Gastrocnemius medialis (tissue), 4 donors: ENCODE results near the gene KPNB1. TPM values are rescaled to one million over a fixed set of nuclear protein-coding genes. Genes with fewer than 3 reads are reported as not detected.

Experiments
- ATAC-seq, 2 donors: fragments of 150-250 bp; one replicate each; pipeline ENCODE4 v1.9.1; 2016
- DNase-seq, 2 donors: peaks; one replicate each; pipeline ENCODE4 v3.0.0-alpha.2; 2019
- H3K27ac ChIP-seq, 4 donors: fragments of 200-600 bp; sonication (generic); 1 replicate in 1 of 4; 2 replicates in 3 of 4; pipeline ENCODE4 v1.5.1; 2016 to 2018; ENCODE audit warnings: mild to moderate bottlenecking in 2 of 4, moderate library complexity in 1 of 4
- H3K27me3 ChIP-seq, 3 donors: fragments of 200-600 bp; sonication (generic) in 2 of 3; 1 replicate in 1 of 3; 2 replicates in 2 of 3; pipeline versions ENCODE4 v1.5.1 to v1.6.0; 2016 to 2019; ENCODE audit warnings: mild to moderate bottlenecking in 1 of 3, moderate library complexity in 1 of 3
- H3K36me3 ChIP-seq, 2 donors: fragments of 200-600 bp; sonication (generic) in 1 of 2; one replicate each; pipeline ENCODE4 v1.5.1; 2017 to 2018
- H3K4me1 ChIP-seq, 2 donors: fragments of 200-600 bp; sonication (generic) in 1 of 2; one replicate each; pipeline ENCODE4 v1.5.1; 2016 to 2017; ENCODE audit warnings: mild to moderate bottlenecking in 2 of 2
- H3K4me3 ChIP-seq, 4 donors: fragments of 200-600 bp; sonication (generic) in 3 of 4; 1 replicate in 1 of 4; 2 replicates in 3 of 4; pipeline ENCODE4 v1.5.1; 2016 to 2019; ENCODE audit warnings: mild to moderate bottlenecking in 2 of 4
- H3K9me3 ChIP-seq, 3 donors: fragments of 200-600 bp; sonication (generic) in 2 of 3; 1 replicate in 1 of 3; 2 replicates in 2 of 3; pipeline ENCODE4 v1.5.1; 2016 to 2019
- POLR2A ChIP-seq, 2 donors: fragments of 450-650 bp; IDR thresholded peaks; one replicate each; pipeline ENCODE4 v1.6.1; 2017; ENCODE audit warnings: antibody characterized with exemption in 2 of 2, mild to moderate bottlenecking in 2 of 2, moderate library complexity in 2 of 2
- in situ Hi-C, 4 donors: fragments of 200-750 bp; cut with MboI; loops; one replicate each; pipeline versions ENCODE4 v1.15.0 to v1.8.0; 2017; ENCODE audit warnings: low sequenced_read_pairs in 4 of 4
- intact Hi-C: fragments of 100-400 bp; cut with DNase I; formaldehyde crosslinking; loops from one replicate; pipeline ENCODE4 v1.15.1; 2023; ENCODE audit warnings: low total_unique reads
- total RNA-seq, 4 donors: library from RNA; depleted of rRNA; stranded (reverse); fragments of >200 nt; gene quantifications; one replicate each; pipeline versions ENCODE4 v1.1.0 to v1.2.3, GENCODE V29; 2016
- TF ChIP-seq, protein P1 (sequence below), 5 experiments: fragments of 450-650 bp in 3 of 5; fragments of 200-600 bp in 2 of 5; sonication (generic) in 2 of 5; IDR thresholded peaks in 4 of 5; conservative IDR thresholded peaks in 1 of 5; 1 replicate in 4 of 5; 2 replicates in 1 of 5; pipeline ENCODE4 v1.5.1; 2016 to 2019; ENCODE audit warnings: antibody characterized with exemption in 5 of 5, mild to moderate bottlenecking in 3 of 5, moderate library complexity in 3 of 5

The KPNB1 gene
- total RNA-seq, 4 donors from 2014 or later, result 170 to 238 (median 211) TPM

DNA sequence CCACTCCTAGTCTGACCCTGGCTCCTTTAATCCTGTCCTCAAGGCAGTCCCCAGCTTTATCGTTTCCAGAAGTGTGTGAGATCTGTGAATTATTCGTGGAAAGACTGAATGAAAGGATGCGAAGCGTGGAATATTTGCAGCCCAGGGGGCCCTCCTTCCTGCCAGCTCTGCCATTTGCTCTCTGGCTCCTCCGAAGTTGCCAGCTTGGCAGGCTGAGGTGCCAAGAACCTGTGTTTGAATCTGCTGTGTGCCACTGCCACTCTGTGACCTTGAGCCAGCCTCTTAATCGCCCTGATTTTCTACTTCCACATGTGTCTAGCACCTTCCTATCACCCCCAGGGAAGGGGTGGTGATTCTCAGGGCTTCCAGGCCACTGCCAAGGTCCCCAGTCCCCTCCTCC lies 55.0 kb downstream of the KPNB1 start:
- H3K4me1 ChIP-seq, result peaks cover 15 to 16% of the 10 kb centered on the region in 2 donors
- peaks cover 0 to 13% of the 10 kb centered on the region in 2 donors for H3K36me3 ChIP-seq
- in situ Hi-C loops, result no loop called here
- H3K9me3 ChIP-seq, result no peaks in the 10 kb centered on the region
- TF ChIP-seq, protein P1, sequence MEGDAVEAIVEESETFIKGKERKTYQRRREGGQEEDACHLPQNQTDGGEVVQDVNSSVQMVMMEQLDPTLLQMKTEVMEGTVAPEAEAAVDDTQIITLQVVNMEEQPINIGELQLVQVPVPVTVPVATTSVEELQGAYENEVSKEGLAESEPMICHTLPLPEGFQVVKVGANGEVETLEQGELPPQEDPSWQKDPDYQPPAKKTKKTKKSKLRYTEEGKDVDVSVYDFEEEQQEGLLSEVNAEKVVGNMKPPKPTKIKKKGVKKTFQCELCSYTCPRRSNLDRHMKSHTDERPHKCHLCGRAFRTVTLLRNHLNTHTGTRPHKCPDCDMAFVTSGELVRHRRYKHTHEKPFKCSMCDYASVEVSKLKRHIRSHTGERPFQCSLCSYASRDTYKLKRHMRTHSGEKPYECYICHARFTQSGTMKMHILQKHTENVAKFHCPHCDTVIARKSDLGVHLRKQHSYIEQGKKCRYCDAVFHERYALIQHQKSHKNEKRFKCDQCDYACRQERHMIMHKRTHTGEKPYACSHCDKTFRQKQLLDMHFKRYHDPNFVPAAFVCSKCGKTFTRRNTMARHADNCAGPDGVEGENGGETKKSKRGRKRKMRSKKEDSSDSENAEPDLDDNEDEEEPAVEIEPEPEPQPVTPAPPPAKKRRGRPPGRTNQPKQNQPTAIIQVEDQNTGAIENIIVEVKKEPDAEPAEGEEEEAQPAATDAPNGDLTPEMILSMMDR (IDR thresholded peaks at IDR 0.05 in 4 of 5, conservative IDR thresholded peaks at IDR 0.05 in 1 of 5), result no peak
- TF ChIP-seq POLR2A (IDR thresholded peaks at IDR 0.05), result no peak
- no peak overlapping the region for H3K4me3 ChIP-seq
- DNase-seq, result no peak
- ATAC-seq, result no peak
- H3K27me3 ChIP-seq, result no peaks in the 10 kb centered on the region
- intact Hi-C loops, result no loop called here
- H3K27ac ChIP-seq, result no peak overlapping the region

GRCh38 chr17:47705536-47706530 lies 56.1 kb downstream of the KPNB1 start:
- no peaks in the 10 kb centered on the region for H3K9me3 ChIP-seq
- peaks cover 0 to 15% of the 10 kb centered on the region in 2 donors for H3K36me3 ChIP-seq
- no peaks in the 10 kb centered on the region for H3K27me3 ChIP-seq
- no peak overlapping the region for H3K4me3 ChIP-seq
- in situ Hi-C loops (no loop called here), intact Hi-C loops (no loop called here)
- DNase-seq (no peak), ATAC-seq (no peak)
- TF ChIP-seq, protein P1 (IDR thresholded peaks at IDR 0.05 in 4 of 5, conservative IDR thresholded peaks at IDR 0.05 in 1 of 5), result no peak
- H3K27ac ChIP-seq, result no peak overlapping the region
- peaks cover 15 to 16% of the 10 kb centered on the region in 2 donors for H3K4me1 ChIP-seq

DNA sequence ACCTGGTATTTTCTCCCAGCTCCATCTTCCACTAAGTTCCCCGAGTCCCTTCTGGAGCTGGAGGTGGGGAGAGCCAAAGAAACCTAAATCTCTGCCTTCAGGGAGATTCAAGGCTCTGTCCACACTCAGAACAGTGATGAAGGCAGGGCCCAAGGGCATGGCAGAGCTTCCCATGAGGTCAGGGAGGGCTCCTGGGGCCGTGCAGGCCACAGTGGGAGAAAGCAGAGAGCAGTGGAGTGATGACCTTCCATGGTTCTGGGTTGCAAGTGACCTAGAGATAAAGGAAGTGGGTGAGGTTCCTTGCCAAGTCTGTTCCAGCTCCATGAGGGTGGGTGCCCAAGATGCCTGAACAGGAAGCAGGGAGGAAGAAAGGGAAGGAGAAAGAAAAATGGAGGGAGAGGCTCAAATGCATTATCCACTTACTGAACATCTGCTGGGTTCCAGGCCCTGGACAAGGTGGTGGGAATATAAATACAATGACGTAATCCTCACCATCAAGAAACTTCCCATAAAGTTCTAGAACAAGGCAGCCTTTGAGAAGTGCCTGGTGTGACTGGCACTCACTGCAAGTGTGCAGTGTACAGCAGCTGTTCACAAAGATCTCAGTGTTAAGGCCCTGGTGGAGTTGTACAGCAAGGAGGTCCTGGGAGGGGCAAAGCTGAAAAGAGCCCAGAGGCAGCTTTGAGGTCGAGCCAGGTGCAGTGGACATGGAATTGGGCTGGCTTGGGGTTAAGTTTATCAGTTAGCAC lies 57.5 kb downstream of the KPNB1 start:
- TF ChIP-seq, protein P1 (IDR thresholded peaks at IDR 0.05 in 4 of 5, conservative IDR thresholded peaks at IDR 0.05 in 1 of 5), result no peak
- no peak for TF ChIP-seq POLR2A (IDR thresholded peaks at IDR 0.05)
- Histone ChIP-seq H3K4me1 (peaks cover 15 to 16% of the 10 kb centered on the region in 2 donors), H3K36me3 (peaks cover 0 to 19% of the 10 kb centered on the region in 2 donors), H3K27ac (no peak overlapping the region), H3K27me3 (no peaks in the 10 kb centered on the region), H3K9me3 (no peaks in the 10 kb centered on the region), H3K4me3 (no peak overlapping the region)
- intact Hi-C loops, result no loop called here
- in situ Hi-C loops, result no loop called here
- ATAC-seq (no peak), DNase-seq (no peak)

GRCh38 chr17:47707884-47708283 lies 58.2 kb downstream of the KPNB1 start:
- in situ Hi-C loops (no loop called here), intact Hi-C loops (no loop called here)
- DNase-seq (no peak), ATAC-seq (no peak)
- no peak for TF ChIP-seq POLR2A (IDR thresholded peaks at IDR 0.05)
- Histone ChIP-seq H3K9me3 (no peaks in the 10 kb centered on the region), H3K27me3 (peaks cover 0 to 4% (median 0%) of the 10 kb centered on the region in 3 donors), H3K27ac (no peak overlapping the region), H3K4me3 (no peak overlapping the region), H3K4me1 (peaks cover 15 to 16% of the 10 kb centered on the region in 2 donors), H3K36me3 (peaks cover 0 to 19% of the 10 kb centered on the region in 2 donors)
